Activated CD8-positive, alpha-beta T cell treated with anti-CD3 and anti-CD28 coated beads, Interleukin-2, amount 10 ng/mL, durations not matched to agents 7 days and 5 days (primary cell): ENCODE measurements around the gene XAB2. TPM values are rescaled to one million over a fixed set of nuclear protein-coding genes. Genes with fewer than 3 reads are reported as not detected.
A peak's percentile ranks its signal among the peaks of the same experiment; 100 is the strongest.

Experiments used
- ATAC-seq: fragments of 150-1000 bp; cut with Tn5 transposase; one replicate; pipeline ENCODE4 v1.10.0; 2021; ENCODE audit warnings: moderate library complexity
- CTCF ChIA-PET: fragments of 350-600 bp; sonication (Branson Sonifier 250); formaldehyde crosslinking; loops from one replicate; lab custom pipeline; 2021; ENCODE audit warnings: antibody characterized with exemption; lab: Charles Lee
- POLR2A ChIA-PET: fragments of 350-600 bp; sonication (Branson Sonifier 250); formaldehyde crosslinking; loops from one replicate; lab custom pipeline; 2021; ENCODE audit warnings: antibody characterized with exemption; lab: Charles Lee
- DNase-seq: peaks from one replicate; pipeline ENCODE4 v3.0.0-alpha.2; 2020
- H3K27ac Mint-ChIP-seq: one replicate; pipeline ENCODE4 v1.8.0; 2021; ENCODE audit warnings: mild to moderate bottlenecking, mixed read lengths
- H3K27me3 Mint-ChIP-seq: one replicate; pipeline ENCODE4 v1.8.0; 2021; ENCODE audit warnings: low read depth, mixed read lengths
- H3K36me3 Mint-ChIP-seq: one replicate; pipeline ENCODE4 v1.8.0; 2021; ENCODE audit warnings: low read depth, mixed read lengths
- H3K4me1 Mint-ChIP-seq: one replicate; pipeline ENCODE4 v1.8.0; 2021; ENCODE audit warnings: low read depth, mixed read lengths
- H3K4me3 Mint-ChIP-seq: one replicate; pipeline ENCODE4 v1.8.0; 2021; ENCODE audit warnings: mild to moderate bottlenecking, mixed read lengths
- H3K9me3 Mint-ChIP-seq: one replicate; pipeline ENCODE4 v1.8.0; 2022; ENCODE audit warnings: mixed read lengths; ENCODE audit not compliant: insufficient read depth
- total RNA-seq, 2 experiments: library from RNA; stranded (reverse); gene quantifications; one replicate each; pipeline ENCODE4 v1.2.3, GENCODE V29; 2021

XAB2 gene
- 10 to 100 TPM; 44.8 to 46.9 TPM for total RNA-seq

DNA sequence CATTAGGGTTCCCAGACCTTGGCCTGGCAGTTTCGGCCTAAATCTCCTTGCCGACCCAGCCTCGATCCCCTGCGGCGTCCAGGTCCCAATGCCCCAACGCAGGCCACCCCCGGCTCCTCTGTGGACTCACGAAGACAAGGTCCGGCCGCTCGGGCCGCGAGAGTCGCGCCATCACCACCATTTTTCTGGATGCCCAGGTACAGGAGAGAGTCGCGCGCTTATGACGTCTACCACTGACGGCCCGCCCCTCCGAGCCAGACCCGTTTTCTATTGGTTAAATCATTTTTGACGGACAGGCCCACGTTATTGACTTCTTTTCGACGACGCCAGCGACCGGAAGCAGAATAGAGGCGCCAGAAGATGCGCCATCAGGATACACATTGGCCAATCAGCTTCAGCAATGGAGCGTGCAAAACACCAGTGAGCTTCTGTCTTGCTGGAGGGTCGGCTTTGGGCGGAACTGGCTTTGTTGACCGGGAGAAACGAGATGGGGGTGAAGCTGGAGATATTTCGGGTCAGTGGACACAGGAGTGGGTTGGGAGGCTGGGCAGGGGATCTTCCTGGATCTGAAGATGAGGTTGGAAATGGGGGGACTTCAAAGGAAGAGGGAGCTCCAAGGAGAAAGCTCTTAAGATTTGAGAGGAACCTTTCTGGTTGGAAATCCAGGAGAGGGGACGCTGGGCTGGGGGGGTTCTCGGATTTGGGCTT, at the start of gene XAB2, which contains the start of gene PET100:
Gene XAB2 (minus strand): TSS at position 199 of the 708 bp plus-strand sequence. CDS start 18 bp downstream, at position 181.
Gene PET100 (plus strand): TSS at position 447 of the 708 bp plus-strand sequence. CDS start 41 bp downstream, at position 488.
- POLR2A ChIA-PET, result interaction anchor here (0.6 to 2.0 kb wide), 23 partner anchors 8 to 291 kb away, joined by 3 to 13 read pairs (median 4); partner anchors contain the start of genes ARHGEF18, CLEC4M, MCEMP1 and MCOLN1
- peak; percentile 99 for ATAC-seq

GRCh38 chr19:7677669-7678311, 48.4 kb upstream of the XAB2 start:
- no peak overlapping the region for H3K4me3 Mint-ChIP-seq
- no peak overlapping the region for H3K27ac Mint-ChIP-seq
- H3K27me3 Mint-ChIP-seq, result peaks cover 19% of the 10 kb centered on the region
- ATAC-seq (no peak), DNase-seq (no peak)
- H3K9me3 Mint-ChIP-seq, result no peaks in the 10 kb centered on the region
- peaks cover 8% of the 10 kb centered on the region for H3K36me3 Mint-ChIP-seq
- POLR2A ChIA-PET, result interaction anchor here (0.9 to 1.1 kb wide), 3 partner anchors 36 to 48 kb away, joined by 3 read pairs; partner anchors contain the start of genes PET100, STXBP2 and XAB2
- peaks cover 60% of the 10 kb centered on the region for H3K4me1 Mint-ChIP-seq
- CTCF ChIA-PET, result interaction anchor here (1.3 to 3.1 kb wide), 5 partner anchors 25 to 122 kb away, joined by 3 to 12 read pairs (median 4); no protein-coding TSS in a partner anchor

More for the DNA sequence above, at the start of gene XAB2, which contains the start of gene PET100:
- DNase-seq, result peak; percentile 97
- Mint-ChIP-seq H3K4me3 (peak within 1 kb of the TSS; percentile 94), H3K27me3 (no peaks in the 10 kb centered on the region), H3K4me1 (peaks cover 35% of the 10 kb centered on the region), H3K27ac (peak within 1 kb of the TSS; percentile 98), H3K9me3 (no peaks in the 10 kb centered on the region), H3K36me3 (peaks cover 26% of the 10 kb centered on the region)
- CTCF ChIA-PET, result interaction anchor here (0.5 to 2.6 kb wide), 11 partner anchors 19 to 276 kb away, joined by 3 to 20 read pairs (median 4); partner anchors contain the start of gene TRAPPC5

GRCh38 chr19:7676854-7677253, 47.5 kb upstream of the XAB2 start, which contains the start of gene MCEMP1:
Gene MCEMP1 (plus strand): TSS chr19:7677090. CDS start chr19:7677121, 31 bp downstream.
- Mint-ChIP-seq H3K4me3 (peak within 1 kb of the TSS; percentile 25), H3K27me3 (peaks cover 20% of the 10 kb centered on the region), H3K27ac (no peak within 1 kb of the TSS), H3K4me1 (peaks cover 56% of the 10 kb centered on the region), H3K9me3 (no peaks in the 10 kb centered on the region), H3K36me3 (peaks cover 2% of the 10 kb centered on the region)
- no peak for ATAC-seq
- POLR2A ChIA-PET, result interaction anchor here (0.5 to 1.1 kb wide), 3 partner anchors 38 to 47 kb away, joined by 3 to 5 read pairs (median 3); partner anchors contain the start of genes PET100, STXBP2 and XAB2
- DNase-seq, result no peak
- CTCF ChIA-PET, result interaction anchor here (1.5 to 3.1 kb wide), 2 partner anchors 109 to 123 kb away, joined by 5 to 12 read pairs; no protein-coding TSS in a partner anchor

GRCh38 chr19:7676376-7676775, 47.0 kb upstream of the XAB2 start:
- H3K27ac Mint-ChIP-seq, result no peak overlapping the region
- ChIA-PET POLR2A (interaction anchor here (0.5 kb wide), 1 partner anchor 39 kb away, joined by 5 read pairs; no protein-coding TSS in a partner anchor), CTCF (interaction anchor here (3.1 kb wide), 1 partner anchor 123 kb away, joined by 12 read pairs; no protein-coding TSS in a partner anchor)
- H3K4me3 Mint-ChIP-seq, result peak overlapping the region; percentile 25
- H3K27me3 Mint-ChIP-seq, result peaks cover 23% of the 10 kb centered on the region
- peaks cover 55% of the 10 kb centered on the region for H3K4me1 Mint-ChIP-seq
- no peak for ATAC-seq
- H3K9me3 Mint-ChIP-seq, result no peaks in the 10 kb centered on the region
- H3K36me3 Mint-ChIP-seq, result no peaks in the 10 kb centered on the region
- DNase-seq, result no peak

GRCh38 chr19:7674010-7675005, 45.0 kb upstream of the XAB2 start:
- ChIA-PET POLR2A (no interaction called here), CTCF (interaction anchor here (1.0 kb wide), 1 partner anchor 17 kb away, joined by 4 read pairs; no protein-coding TSS in a partner anchor)
- DNase-seq, result peak; percentile 48
- Mint-ChIP-seq H3K27ac (no peak overlapping the region), H3K4me1 (peaks cover 57% of the 10 kb centered on the region), H3K27me3 (peaks cover 30% of the 10 kb centered on the region), H3K9me3 (no peaks in the 10 kb centered on the region), H3K36me3 (no peaks in the 10 kb centered on the region), H3K4me3 (no peak overlapping the region)
- ATAC-seq, result peak; percentile 45

DNA sequence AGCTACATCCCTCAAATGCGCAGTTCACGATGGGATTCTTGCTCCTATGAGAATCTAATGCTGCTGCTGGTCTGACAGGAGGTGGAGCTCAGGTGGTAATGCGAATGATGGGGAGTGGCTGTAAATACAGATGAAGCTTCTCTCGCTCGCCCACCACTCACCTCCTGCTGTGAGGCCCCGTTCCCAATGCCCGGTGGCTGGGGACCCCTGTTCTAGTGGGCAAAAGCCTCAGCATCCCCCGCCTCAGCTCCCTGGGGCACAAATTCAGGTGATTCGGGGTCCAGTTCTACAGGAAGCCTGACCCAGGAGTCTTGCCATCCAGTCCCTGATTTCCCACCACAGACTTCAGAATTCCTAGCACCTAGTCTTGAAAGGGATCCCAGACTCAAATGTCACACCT, 43.2 kb upstream of the XAB2 start:
- H3K9me3 Mint-ChIP-seq, result no peaks in the 10 kb centered on the region
- POLR2A ChIA-PET, result no interaction called here
- ATAC-seq (no peak), DNase-seq (no peak)
- peaks cover 50% of the 10 kb centered on the region for H3K4me1 Mint-ChIP-seq
- no peaks in the 10 kb centered on the region for H3K36me3 Mint-ChIP-seq
- CTCF ChIA-PET, result no interaction called here
- H3K4me3 Mint-ChIP-seq, result no peak overlapping the region
- no peak overlapping the region for H3K27ac Mint-ChIP-seq
- peaks cover 22% of the 10 kb centered on the region for H3K27me3 Mint-ChIP-seq

DNA sequence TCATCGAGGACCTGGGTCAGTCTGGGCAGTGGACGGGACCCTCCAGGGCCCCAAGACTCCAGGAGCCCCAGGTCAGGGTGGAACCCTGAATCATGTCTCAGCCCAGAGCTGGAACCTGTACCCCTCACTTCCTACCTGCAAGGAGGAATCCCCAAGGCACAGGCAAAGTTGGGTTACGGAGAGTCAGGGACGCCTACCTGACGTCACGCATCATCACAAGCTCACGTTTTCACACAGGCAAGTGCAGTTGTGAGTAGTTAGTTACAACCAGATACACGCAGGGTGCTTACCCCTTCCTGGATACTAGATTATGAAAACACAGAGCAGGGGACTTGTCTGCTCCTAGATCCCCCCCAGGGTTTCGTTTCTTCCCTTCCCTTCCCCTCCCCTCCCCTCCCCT, 41.4 kb upstream of the XAB2 start:
- ATAC-seq, result no peak
- ChIA-PET CTCF (interaction anchor here (1.1 to 4.7 kb wide), 3 partner anchors 10 to 233 kb away, joined by 3 to 33 read pairs (median 4); partner anchors contain the start of genes MAP2K7 and TRAPPC5), POLR2A (interaction anchor here (0.8 kb wide), 1 partner anchor 14 kb away, joined by 3 read pairs; no protein-coding TSS in a partner anchor)
- Mint-ChIP-seq H3K4me3 (peak overlapping the region; percentile 65), H3K27ac (no peak overlapping the region), H3K36me3 (no peaks in the 10 kb centered on the region), H3K9me3 (no peaks in the 10 kb centered on the region), H3K4me1 (peaks cover 33% of the 10 kb centered on the region), H3K27me3 (peaks cover 22% of the 10 kb centered on the region)
- no peak for DNase-seq

GRCh38 chr19:7670150-7670783, 40.9 kb upstream of the XAB2 start:
- Mint-ChIP-seq H3K9me3 (no peaks in the 10 kb centered on the region), H3K4me1 (peaks cover 32% of the 10 kb centered on the region), H3K36me3 (no peaks in the 10 kb centered on the region), H3K4me3 (peak overlapping the region; percentile 65), H3K27ac (peak overlapping the region; percentile 52), H3K27me3 (peaks cover 22% of the 10 kb centered on the region)
- DNase-seq, result peak; percentile 62
- POLR2A ChIA-PET, result interaction anchor here (0.6 to 1.0 kb wide), 2 partner anchors 9 to 500 kb away, joined by 3 read pairs; no protein-coding TSS in a partner anchor
- CTCF ChIA-PET, result interaction anchor here (1.1 to 4.7 kb wide), 4 partner anchors 11 to 234 kb away, joined by 3 to 33 read pairs (median 5); partner anchors contain the start of genes MAP2K7 and TRAPPC5
- peak; percentile 55 for ATAC-seq

DNA sequence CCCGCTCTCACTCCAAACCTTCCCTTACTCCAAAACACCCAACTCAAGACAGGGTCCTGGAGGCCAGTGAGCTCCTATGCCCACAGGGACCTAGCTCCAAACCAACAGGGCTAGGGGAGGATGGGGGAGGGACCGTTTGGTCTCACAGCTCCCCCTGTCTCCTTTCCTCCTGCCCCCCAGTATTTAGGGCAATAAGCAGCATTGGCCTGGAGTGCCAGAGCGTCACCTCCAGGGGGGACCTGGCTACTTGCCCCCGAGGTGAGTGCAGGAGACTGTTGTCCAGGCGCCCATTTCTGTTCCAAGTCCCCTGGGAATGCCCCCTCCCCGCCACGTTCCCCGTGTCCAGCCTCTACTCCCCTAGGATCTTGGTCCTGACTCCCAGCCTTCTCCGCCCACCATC, 40.3 kb upstream of the XAB2 start:
- peaks cover 21% of the 10 kb centered on the region for H3K27me3 Mint-ChIP-seq
- H3K4me3 Mint-ChIP-seq, result peak overlapping the region; percentile 30
- H3K4me1 Mint-ChIP-seq, result peaks cover 32% of the 10 kb centered on the region
- peak overlapping the region; percentile 68 for H3K27ac Mint-ChIP-seq
- ChIA-PET CTCF (interaction anchor here (0.5 to 4.7 kb wide), 3 partner anchors 11 to 418 kb away, joined by 3 to 33 read pairs (median 6); partner anchors contain the start of gene TRAPPC5), POLR2A (interaction anchor here (0.6 to 1.6 kb wide), 4 partner anchors 9 to 499 kb away, joined by 3 to 5 read pairs (median 3); partner anchors contain the start of gene STXBP2)
- no peaks in the 10 kb centered on the region for H3K36me3 Mint-ChIP-seq
- ATAC-seq, result no peak
- no peak for DNase-seq
- H3K9me3 Mint-ChIP-seq, result no peaks in the 10 kb centered on the region
